ENCODE results near the gene TMEM161A. TPM values are rescaled to one million over a fixed set of nuclear protein-coding genes. Genes with fewer than 3 reads are reported as not detected.

TMEM161A gene
- total and polyA plus RNA-seq, 9 of the 15 experiments (the other 6 are each of a cell fraction or from before 2014, with no cell fraction given), result 0.63 to 92.3 (median 38.9) TPM

GRCh38 chr19:19165396-19165795 is 27.1 kb upstream of the TMEM161A start:
- Histone ChIP-seq H3K4me3 (no peak overlapping the region), H3K9me1 (ENCODE audit: control insufficient read depth, insufficient read depth, low read length) (no peaks in the 10 kb centered on the region), H3K9ac (ENCODE audit: insufficient read depth in 1 of 2, low read depth in 2 of 2, low read length in 2 of 2) (0 out of 4 replicates have a peak overlapping the region, but pooled peaks of 1 of the 2 experiments have one; percentile 36), H3K36me3 (ENCODE audit: control insufficient read depth, insufficient read depth, low read length) (no peaks in the 10 kb centered on the region), H2AFZ (ENCODE audit: low read depth, low read length) (no peak overlapping the region), H4K20me1 (replicated peaks; ENCODE audit: control insufficient read depth, insufficient read depth, low read length) (peaks cover 8% of the 10 kb centered on the region), H3K4me1 (replicated peaks in 1 of 2; ENCODE audit: control insufficient read depth in 2 of 2, insufficient read depth in 2 of 2, low read length in 2 of 2) (peaks cover 6 to 12% of the 10 kb centered on the region in 2 experiments; a peak in 4 of 5 replicates), H3K27me3 (ENCODE audit: control insufficient read depth in 2 of 2, insufficient read depth in 2 of 2, low read length in 2 of 2) (no peaks in the 10 kb centered on the region), H3K4me2 (ENCODE audit: insufficient read depth, low read length) (no peak overlapping the region), H3K27ac (ENCODE audit: extremely low read depth, low read depth, low read length) (no peak overlapping the region), H3K79me2 (ENCODE audit: control insufficient read depth, insufficient read depth, low read length) (no peaks in the 10 kb centered on the region), H3K9me3 (replicated peaks; ENCODE audit: control insufficient read depth, insufficient read depth, low read depth, low read length) (no peaks in the 10 kb centered on the region)
- POLR2A ChIA-PET, result no interaction called here
- no peak for ATAC-seq
- in situ Hi-C loops (cut with MboI), result no loop called here
- FAIRE-seq, result no peak
- DNase-seq (ENCODE audit: extremely low read depth in 1 of 4, low spot score in 3 of 4), result no peak
- WGBS (ENCODE audit: insufficient coverage, low coverage, missing lambda C conversion rate), result 86% methylated on average over 1 of the region's 1 CpG
- BruUV-seq (replicated peaks), result no TSS peak
- CTCF ChIA-PET (ENCODE audit: low intra/inter-chr PET ratio), result no interaction called here
- peak; percentile 73 for TF ChIP-seq RBM25 (IDR thresholded peaks at IDR 0.05; ENCODE audit: low read depth, low read length, severe bottlenecking)
- TF ChIP-seq SMARCA5 (IDR thresholded peaks at IDR 0.05), result peak; percentile 67; the same call in 1 of the 2 replicates
- TF ChIP-seq ZFP36 (IDR thresholded peaks at IDR 0.05; ENCODE audit: low read depth, low read length, partially characterized antibody), result peak; percentile 37
- no peak for TF ChIP-seq FIP1L1 (IDR thresholded peaks at IDR 0.05; ENCODE audit: low read depth, low read length, poor library complexity, severe bottlenecking)
- peak; percentile 79 for TF ChIP-seq BCOR (IDR thresholded peaks at IDR 0.05)
- no peak for TF ChIP-seq ZSCAN29 (IDR thresholded peaks at IDR 0.05)
- peak; percentile 35 to 38; a peak in 1 of 4 replicates for TF ChIP-seq KDM1A (IDR thresholded peaks at IDR 0.05)
- intact Hi-C loops (cut with micrococcal nuclease), result no loop called here

DNA sequence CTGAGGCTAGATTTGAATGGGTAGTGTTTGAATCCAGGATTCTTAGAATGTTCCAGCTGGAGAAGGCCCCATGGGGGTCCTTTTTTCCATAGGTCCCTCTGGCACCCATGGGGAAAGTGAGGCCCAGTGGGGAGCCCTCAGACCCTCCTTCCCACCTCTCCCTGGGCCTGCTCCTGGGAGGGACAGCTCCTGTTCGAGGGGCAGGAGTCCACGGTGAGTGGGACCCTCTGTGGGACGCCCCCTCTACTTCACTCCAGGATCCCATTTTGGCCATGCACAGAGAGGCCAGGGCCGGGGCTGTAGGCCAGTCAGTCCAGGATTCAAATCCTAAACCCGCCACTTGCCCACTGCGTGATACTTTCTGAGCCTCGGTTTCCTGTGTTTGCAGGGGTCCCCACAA is 24.2 kb upstream of the TMEM161A start:
- FAIRE-seq (no peak), ATAC-seq (no peak), DNase-seq (ENCODE audit: extremely low read depth in 1 of 4, low spot score in 3 of 4) (no peak)
- no TSS peak for BruUV-seq (replicated peaks)
- Histone ChIP-seq H3K4me2 (ENCODE audit: insufficient read depth, low read length) (no peak overlapping the region), H3K27me3 (ENCODE audit: control insufficient read depth in 2 of 2, insufficient read depth in 2 of 2, low read length in 2 of 2) (no peaks in the 10 kb centered on the region), H3K9me3 (replicated peaks; ENCODE audit: control insufficient read depth, insufficient read depth, low read depth, low read length) (no peaks in the 10 kb centered on the region), H4K20me1 (replicated peaks; ENCODE audit: control insufficient read depth, insufficient read depth, low read length) (no peaks in the 10 kb centered on the region), H3K9ac (ENCODE audit: insufficient read depth in 1 of 2, low read depth in 2 of 2, low read length in 2 of 2) (no peak overlapping the region), H3K4me1 (replicated peaks in 1 of 2; ENCODE audit: control insufficient read depth in 2 of 2, insufficient read depth in 2 of 2, low read length in 2 of 2) (peaks cover 0 to 5% of the 10 kb centered on the region in 2 experiments; a peak in 1 of 5 replicates), H3K4me3 (no peak overlapping the region), H3K9me1 (ENCODE audit: control insufficient read depth, insufficient read depth, low read length) (no peaks in the 10 kb centered on the region), H3K36me3 (ENCODE audit: control insufficient read depth, insufficient read depth, low read length) (no peaks in the 10 kb centered on the region), H3K27ac (ENCODE audit: extremely low read depth, low read depth, low read length) (no peak overlapping the region), H3K79me2 (ENCODE audit: control insufficient read depth, insufficient read depth, low read length) (no peaks in the 10 kb centered on the region), H2AFZ (ENCODE audit: low read depth, low read length) (no peak overlapping the region)
- intact Hi-C loops (cut with micrococcal nuclease) (no loop called here), in situ Hi-C loops (cut with MboI) (no loop called here)
- ChIA-PET CTCF (ENCODE audit: low intra/inter-chr PET ratio) (no interaction called here), POLR2A (no interaction called here)
- WGBS (ENCODE audit: insufficient coverage, low coverage, missing lambda C conversion rate), result 47% methylated on average over 7 of the region's 7 CpGs
- TF ChIP-seq JUN (IDR thresholded peaks at IDR 0.05; ENCODE audit: borderline replicate concordance, low read depth, low read length) (no peak), JUN (CRISPR knock-in tag; IDR thresholded peaks at IDR 0.05; ENCODE audit: borderline replicate concordance) (no peak), ZNF3 (CRISPR knock-in tag; IDR thresholded peaks at IDR 0.05) (no peak), KDM2B (CRISPR knock-in tag; IDR thresholded peaks at IDR 0.05) (no peak), ZBTB17 (CRISPR knock-in tag; IDR thresholded peaks at IDR 0.05) (no peak), ZC3H8 (IDR thresholded peaks at IDR 0.05) (no peak), KLF10 (CRISPR knock-in tag; IDR thresholded peaks at IDR 0.05) (no peak), MTA2 (IDR thresholded peaks at IDR 0.05; ENCODE audit: low read depth) (no peak), ZNF324 (CRISPR knock-in tag; IDR thresholded peaks at IDR 0.05) (no peak), ZNF75A (CRISPR knock-in tag; IDR thresholded peaks at IDR 0.05) (no peak), ELF2 (CRISPR knock-in tag; IDR thresholded peaks at IDR 0.05) (no peak), KLF13 (tag; IDR thresholded peaks at IDR 0.05; ENCODE audit: borderline replicate concordance, low read depth) (no peak)
- TF ChIP-seq, protein P1, sequence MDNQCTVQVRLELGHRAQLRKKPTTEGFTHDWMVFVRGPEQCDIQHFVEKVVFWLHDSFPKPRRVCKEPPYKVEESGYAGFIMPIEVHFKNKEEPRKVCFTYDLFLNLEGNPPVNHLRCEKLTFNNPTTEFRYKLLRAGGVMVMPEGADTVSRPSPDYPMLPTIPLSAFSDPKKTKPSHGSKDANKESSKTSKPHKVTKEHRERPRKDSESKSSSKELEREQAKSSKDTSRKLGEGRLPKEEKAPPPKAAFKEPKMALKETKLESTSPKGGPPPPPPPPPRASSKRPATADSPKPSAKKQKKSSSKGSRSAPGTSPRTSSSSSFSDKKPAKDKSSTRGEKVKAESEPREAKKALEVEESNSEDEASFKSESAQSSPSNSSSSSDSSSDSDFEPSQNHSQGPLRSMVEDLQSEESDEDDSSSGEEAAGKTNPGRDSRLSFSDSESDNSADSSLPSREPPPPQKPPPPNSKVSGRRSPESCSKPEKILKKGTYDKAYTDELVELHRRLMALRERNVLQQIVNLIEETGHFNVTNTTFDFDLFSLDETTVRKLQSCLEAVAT (IDR thresholded peaks at IDR 0.05), result no peak
